AG08396 (cell line): ENCODE results near the gene GPC3.
"Not testable (repeated sequence)": the region's sequence is repeated elsewhere in the genome, so short reads cannot be mapped to it uniquely, and the experiment has no call there.

Experiments used
- DNase-seq: peaks from one replicate; pipeline ENCODE4 v3.0.0; 2012; ENCODE audit warnings: low spot score, mixed read lengths

The GPC3 gene

DNA sequence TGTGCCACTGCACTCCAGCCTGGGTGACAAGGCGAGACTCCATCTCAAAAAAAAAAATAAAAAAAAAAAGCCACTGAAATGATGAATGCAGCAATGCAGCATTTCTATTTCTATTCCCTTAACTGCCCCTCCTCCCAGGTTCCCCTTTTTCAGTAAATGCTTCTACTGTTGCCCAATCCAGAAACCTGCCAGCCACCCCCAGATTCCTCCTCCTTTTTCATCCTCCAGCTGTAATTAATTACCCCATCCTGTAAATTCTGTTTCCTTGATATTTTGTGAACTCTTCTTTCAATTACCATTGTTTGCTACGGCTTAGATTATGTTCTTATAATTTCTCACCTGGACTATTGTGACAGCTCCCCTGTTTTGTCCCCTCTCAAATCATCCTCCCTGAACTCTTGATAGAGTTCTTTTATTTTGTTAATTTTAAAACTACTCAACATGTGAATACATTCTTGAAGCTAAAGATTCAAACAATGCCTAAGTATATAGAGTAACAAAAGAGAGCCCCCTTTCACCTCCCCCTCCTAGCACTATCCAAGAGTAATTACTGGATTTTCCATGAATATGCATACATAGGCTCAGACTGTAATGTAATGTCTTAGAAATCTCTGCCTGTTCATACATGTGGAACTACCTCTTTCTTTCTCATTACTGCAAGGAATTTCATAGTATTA lies 429.5 kb downstream of the GPC3 start:
- DNase-seq = no peak

DNA sequence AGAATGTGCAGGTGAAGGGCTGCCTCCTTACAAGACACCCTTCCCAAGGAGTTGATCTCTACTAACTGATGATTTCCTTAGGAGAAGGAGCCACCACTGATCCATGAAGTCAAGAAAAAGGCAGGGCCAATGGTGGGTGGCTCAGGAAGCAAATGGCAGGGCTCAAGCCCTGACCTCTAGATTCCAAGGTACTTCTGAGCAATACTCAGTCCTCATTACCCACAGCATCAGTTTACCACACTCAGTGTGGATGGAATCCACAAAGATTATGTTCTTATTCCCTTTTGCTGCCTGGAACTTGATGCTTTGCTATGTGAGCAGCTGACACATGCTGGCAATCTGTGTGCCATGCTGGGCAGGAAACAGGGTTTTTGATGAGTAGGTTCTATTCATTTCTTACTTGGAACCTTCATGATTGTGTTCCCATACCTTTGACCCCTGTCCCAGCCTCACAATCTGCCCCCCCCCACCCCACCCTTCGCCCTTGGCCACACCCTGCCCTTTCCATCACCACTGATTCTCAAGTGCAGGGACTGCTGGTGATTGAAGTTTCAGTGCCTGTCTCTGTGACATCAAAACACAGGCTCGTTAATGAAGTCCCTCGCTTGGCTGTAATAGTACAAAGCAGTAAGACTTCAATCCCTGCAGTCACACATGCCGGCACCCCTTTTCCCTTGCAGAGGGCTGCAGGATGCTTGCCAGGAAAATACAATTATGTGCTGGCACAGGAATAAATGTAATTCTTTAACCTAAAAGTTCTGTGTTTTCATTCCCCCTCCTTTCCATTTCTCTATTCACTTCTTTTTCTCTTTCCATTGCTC lies 434.5 kb downstream of the GPC3 start:
- DNase-seq = no peak

DNA sequence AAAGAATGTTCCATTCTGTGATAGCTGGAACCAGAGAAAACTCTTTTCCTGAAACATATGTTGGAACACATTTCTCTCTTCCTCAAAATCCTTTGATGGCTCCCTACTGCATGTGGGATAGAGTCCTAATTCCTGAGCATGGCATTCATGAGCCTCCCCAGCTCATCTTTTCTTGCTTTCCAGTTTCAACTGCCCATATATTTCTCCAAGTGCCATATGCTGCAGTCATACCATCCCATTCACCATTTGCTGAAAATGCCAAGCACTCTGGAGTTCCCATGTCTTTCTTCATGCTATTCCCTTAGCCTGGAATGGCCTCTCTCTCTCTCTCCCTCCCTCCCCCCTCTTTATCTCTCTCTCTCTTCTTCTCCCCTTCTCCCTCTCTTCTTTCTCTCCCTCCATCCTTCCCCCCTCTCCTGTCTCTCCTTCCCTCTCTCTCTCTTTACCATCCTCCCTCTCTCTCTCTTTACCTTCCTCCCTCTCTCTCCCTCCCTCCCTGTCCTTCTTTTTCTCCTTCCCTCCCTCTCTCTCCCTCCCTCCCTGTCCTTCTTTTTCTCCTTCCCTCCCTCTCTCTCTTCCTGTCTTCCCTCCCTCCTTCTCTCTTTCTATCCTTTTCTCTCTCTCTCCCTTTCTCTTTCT lies 436.0 kb downstream of the GPC3 start:
- DNase-seq = no peak

DNA sequence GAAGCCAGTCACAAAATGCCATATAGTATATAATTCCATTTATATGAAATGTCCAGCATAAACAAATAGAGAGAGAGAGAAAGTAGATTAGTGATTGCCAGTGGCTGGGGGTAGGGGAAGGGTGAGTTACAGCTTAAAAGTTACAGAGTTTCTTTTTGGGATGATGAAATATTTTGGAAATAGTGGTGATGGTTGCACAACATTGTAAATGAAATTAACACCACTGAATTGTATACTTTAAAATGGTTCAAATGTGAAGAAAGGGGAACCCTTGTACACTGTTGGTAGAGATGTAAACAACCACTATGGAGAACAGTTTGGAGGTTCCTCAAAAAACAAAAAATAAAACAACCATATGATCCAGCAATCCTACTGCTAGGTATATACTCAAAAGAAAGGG lies 439.0 kb downstream of the GPC3 start:
- DNase-seq = no peak

DNA sequence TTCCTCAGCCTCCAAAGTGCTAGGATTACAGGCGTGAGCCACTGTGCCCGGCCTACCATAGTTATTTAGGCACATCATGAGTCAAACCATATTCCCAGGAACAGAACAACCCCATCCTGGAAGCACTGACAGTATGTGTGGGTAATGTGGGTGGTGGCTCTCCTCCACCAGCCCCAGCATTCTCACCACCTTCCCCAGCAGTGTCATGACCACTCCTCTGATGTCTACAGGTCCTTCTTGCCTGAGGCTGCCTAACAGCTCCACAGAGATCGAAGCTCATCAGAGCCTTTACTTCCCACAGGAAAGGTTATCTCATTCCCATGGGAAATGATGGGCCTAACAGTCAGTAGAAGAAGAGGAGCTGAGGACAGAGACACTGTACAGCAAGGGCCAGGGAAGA lies 440.6 kb downstream of the GPC3 start:
- DNase-seq = no peak

DNA sequence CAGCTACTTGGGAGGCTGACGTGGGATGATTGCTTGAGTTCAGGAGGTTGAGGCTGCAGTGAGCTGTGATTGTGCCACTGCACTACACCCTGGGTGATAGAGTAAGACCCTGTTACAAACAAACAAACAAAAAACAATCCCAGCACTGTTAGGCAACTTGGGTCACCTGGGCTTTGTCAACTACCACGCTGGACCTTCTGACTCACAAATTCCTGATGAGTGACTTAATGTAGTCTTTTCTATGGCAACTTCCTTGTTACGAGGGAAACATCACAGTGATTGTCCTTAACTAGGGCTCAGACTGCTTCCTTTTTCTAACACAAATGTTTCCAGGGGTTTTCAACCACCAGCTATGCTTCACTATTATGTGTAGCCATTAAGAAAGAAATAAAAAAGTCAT lies 441.3 kb downstream of the GPC3 start:
- DNase-seq = no peak

DNA sequence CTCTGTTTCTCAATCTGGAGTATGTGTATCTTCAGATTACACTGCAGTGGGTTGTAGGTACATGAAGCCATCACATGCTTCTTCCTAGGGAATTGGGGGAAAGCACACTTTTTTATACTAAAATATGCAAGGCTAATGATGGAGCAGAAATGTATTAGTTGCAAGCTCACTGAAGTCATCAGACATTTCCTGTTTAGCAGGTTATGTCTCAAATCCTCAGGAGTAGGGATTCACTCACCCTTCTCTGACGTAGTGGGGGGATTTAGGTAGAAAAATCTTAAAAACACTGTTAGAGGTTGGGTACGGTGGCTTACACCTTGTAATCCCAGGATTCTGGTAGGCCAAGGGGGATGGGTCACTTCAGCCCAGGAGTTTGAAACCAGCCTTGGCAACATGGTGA lies 441.7 kb downstream of the GPC3 start:
- no peak for DNase-seq

DNA sequence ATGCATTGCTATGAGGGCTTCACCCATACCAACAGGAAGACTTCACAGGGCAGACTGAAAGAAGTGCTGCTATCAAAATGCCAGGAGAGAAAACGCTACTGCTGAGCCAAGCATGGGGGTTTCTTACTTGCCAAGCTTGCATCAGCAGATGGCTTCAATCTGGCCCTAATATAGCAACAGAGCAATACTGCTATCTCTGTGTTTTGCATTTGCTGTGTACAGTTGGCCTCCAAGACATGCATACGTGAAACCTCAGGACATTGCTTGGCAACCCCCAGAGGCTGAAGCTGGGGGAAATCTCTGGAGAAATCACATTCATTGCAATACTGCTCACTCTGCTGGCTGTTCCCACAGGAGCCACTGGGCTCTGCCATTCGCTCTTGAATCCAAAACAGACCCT lies 442.9 kb downstream of the GPC3 start:
- DNase-seq = no peak

DNA sequence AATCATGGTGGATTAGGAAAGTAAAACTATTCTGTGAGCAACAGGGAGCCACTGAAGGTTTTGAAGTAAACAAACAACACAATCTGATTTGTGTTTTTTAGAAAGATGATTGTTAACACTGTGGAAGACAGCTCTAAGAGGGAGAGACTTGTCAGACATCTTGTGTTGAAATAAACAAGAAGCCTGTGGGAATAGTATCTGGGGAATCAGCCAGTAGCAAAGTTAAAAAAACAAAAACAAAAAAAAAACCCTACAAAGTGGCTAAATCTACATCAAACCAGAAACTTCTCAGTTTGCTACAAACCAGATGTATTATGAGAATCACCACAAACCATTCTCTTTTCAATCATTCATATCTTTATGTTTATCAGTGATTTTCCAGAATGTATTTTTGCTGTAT lies 444.4 kb downstream of the GPC3 start:
- DNase-seq = no peak

DNA sequence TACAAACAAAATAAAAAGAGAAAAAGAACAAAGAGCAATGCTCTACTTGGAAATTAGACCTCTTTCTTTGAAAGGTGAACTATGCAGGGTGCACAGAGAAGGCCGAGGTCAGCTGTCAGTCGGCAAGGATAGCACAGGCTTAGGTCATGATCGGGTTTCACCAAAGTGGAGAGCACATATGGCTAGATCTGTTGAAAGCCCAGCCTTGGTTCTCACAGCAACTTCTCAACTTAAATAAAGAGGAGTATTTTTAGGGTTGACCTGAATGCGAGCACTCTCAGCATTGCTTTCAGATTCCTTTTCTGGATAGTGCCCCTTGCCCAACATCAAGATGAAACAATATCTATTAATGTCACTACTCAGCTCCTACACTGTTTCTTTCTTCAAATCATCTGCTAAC lies 447.2 kb downstream of the GPC3 start:
- DNase-seq = no peak

DNA sequence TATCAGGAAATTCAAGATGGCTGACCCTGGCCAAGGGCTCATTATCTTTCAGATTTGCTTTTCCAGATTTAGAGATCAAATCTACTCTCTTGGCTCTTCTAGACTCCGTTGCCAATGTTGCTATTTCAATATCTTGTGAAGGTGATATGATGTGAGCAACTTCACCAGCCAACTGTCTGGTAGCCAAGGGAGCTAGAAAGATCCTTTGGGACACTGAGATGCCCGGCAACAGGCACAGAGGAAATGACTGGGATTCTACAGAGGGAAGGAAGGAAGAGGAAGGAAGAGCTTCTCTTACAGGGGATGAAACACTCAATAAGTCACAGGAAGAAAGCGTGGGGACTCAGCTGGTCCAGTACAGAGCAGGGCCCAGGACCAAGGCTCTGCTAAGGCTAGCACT lies 448.3 kb downstream of the GPC3 start:
- DNase-seq = no peak

DNA sequence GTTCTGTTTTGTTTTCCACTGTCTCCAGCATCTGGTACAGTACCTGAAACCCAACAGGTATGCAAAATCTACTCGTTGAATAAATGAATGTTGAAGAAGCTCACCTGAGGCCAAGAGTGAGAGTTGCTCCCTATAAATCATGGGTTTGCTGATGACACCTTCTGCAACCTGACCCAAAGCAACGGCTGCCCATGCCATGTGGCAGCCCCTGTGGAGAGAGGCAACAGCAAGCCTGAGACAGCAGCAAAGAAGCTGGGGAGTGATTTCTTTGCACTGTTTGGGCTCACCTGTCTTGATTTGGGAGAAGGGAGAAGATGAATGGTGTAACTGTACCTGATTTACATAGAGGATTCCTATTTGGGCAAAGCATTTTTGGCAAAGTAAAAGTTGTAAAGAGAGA lies 450.3 kb downstream of the GPC3 start:
- DNase-seq = no peak

DNA sequence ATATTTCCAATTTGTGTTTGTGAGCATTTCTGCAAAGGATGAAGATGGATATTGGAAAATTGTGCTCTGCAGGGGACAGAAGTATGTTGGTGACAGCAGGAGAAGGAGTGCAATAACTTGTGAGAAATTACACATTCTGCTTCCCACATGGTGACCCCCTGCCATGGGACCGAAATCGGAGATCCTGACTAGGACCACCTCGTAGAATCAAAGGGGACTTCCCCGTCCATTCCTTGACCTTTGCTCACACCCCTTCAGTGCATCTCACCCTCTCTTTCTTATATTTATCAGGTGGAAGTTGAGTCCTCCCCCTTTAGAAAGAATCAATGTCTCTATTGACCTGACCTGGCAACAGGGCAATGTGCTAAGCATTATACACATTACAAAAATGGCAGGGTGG lies 451.2 kb downstream of the GPC3 start:
- DNase-seq = no peak

DNA sequence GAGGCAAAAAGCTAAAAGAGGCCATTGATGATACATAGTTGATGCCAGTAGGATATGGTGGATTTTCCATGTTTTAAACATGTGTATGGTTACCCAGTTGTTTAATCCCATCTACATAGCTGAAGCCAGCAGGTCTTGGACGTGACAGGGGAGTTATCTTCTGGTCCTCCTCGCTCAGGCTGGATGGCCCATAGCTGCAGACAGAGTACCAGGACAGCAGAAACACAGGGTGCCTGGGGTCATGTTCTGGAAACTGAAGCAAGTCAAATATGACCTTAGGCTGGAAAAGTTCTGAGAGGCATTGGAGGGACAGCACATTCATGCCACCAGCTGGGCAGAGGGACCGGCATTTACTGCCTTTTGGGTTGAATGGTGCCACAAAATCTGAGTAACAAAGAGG lies 452.1 kb downstream of the GPC3 start:
- DNase-seq = no peak

DNA sequence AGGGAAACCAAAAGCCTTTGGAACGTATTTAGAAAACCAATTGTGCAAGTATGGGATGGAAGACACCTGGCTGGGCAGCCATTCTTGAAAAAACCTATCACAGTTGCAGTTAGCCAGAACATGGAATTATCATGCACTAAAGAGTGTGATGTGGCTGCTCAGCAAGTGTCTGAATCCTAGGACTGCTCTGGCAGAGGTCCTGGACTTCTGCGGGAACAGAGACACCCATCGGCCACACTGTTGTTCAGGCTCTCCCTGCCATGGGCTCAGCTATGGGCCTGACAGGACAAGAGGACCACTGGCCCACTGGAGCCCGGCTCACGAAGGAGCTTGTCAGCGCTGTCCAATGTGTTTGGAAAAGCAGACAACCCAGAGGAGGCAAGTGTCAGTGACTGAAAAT lies 454.4 kb downstream of the GPC3 start:
- DNase-seq = no peak

DNA sequence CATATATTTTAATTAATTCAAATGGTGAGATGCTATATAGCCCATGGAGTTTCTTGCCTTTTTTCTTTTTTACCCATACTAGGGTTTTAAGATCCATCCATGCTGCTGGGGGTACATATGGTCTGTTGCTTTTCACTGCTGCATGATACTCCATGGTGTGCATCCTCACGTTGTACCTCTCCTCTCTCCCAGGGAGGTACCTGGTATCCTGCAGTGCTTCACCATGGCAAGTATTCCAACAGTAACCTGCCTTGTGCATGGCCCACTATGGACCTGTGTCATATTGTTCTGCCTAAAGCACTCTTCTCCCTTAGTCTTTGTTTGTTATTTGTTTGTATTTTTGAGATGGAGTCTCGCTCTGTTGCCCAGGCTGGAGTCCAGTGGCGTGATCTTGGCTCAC lies 455.8 kb downstream of the GPC3 start:
- no peak for DNase-seq

DNA sequence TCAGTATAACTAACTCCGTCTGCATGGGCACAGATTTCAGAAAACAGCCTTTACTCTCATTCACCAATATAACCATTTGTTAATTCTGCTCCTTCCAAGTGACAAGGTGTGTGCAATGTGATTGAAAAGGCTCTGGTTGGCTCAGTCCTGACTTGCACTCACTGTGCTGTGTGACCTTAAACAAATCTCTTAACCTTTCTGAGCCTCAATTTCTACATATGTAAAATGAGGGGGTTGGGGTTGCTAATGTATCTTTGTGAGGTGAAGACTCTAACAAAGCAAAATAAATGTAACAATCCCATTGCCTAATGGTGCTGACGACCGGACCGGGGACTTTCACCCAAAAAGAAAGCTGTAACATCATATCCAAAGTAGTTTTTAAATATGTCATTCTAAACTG lies 457.6 kb downstream of the GPC3 start:
- DNase-seq = no peak

DNA sequence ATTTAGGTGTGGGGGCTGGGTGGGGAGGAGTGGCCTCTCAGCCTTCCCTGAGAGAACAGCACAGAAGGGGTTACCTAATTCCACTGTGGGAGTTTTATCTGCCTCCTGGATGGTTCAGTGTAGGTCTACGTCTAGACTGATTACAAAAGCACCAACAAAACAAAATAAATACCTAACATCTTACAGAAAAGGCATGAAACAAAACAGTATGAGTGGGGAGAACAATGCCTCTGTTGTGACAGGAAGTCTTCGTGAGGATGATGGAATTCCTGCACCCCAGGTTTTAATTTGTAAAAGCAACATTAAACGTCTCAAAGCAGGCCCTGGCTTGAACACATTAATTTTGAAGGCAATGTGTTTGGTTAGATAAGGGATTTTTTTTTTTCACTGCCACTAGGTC lies 458.0 kb downstream of the GPC3 start:
- DNase-seq = no peak

DNA sequence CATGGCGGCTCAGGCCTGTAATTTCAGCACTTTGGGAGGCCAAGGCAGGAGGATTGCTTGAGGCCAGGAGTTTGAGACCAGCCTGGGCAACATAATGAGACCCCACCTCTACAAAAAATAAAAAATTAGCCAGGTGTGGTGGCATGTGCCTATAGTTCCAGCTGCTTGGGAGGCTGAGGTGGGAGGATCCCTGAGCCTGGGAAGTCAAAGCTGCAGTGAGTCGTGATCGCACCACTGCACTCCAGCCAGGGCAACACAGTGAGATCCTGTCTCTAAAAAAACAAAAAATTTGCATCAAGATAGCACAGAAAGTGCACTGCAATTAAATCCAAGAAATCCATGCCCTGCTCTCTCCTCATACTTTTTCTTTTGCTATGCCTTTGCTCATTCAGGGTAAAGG lies 458.6 kb downstream of the GPC3 start:
- DNase-seq = not testable (repeated sequence)

DNA sequence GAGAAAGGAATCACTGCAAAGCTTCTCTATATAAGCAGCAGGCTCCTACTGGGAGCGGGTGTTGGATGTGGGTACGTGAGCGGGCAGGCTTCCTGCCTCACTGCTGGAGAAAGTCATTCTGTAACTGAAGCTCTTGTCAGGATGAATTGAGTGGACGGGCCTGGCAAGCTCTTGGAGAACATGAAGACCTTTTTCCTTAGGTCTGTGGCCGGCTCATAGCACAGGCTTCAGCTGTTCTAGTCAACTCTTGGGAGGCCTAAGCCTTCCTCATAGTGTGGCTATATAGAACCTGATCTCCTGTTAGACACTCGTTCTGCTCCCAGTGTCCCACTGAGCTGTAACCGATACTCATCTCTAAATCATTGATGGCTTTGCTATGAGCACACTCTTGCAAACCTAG lies 461.9 kb downstream of the GPC3 start:
- no peak for DNase-seq

DNA sequence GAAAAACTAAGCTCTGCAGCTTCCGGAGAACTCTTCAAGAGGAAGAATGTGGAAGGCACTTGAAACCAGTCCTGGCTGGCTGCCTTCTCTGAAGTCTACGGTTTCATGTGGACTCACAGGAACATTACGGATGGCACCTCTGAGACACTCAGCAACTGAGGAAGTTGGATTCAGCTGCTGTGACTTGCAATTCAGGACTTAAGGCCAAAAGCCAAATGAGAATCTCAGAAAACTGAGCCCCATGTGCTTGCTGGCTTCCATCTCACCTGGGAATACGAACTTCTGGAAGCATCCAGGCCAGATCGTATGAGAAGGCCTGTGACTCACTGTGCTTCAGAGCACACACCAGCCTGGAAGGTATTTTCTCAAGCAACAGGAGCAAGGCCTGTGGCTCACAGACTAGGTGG lies 462.3 kb downstream of the GPC3 start:
- DNase-seq = no peak

DNA sequence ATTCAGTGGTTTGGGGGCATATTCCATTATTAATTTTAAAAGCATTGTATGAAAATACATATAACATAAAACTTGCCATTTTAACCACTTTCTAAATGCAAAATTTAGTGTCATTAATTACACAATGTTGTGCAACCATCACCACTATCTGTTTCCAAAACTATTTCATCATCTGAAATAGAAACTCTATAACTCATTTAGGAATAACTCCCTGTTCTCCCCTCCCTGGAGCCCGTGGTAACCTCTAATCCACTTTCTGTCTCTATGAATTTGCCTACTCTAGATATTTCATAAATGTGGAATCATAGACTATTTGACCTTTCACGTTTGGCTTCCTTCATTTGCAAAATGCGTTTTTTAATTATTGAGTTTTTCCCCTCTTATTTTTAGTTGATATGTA lies 468.7 kb downstream of the GPC3 start:
- no peak for DNase-seq

DNA sequence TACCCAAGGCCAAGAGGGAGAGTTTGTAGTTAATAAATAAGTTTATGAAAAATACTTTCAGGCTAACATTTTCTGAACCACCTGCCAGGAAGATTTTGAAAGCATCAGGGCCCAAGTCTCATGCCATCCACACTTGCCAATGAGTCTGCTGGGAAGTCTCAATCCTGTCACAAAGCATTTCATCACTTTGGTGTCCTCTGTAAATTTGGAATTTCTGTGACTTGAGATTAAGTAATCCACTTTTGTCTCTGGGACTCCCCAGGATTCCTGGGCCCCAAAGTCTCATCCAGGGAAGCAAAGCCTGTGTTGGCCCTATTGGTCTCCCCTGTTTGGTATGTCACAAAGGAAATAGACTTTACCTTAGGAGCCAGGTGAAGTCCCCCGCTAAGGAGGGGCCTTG lies 470.9 kb downstream of the GPC3 start:
- DNase-seq = no peak
